Measurements from ENCODE around the gene PNISR. TPM values are rescaled to one million over a fixed set of nuclear protein-coding genes. Genes with fewer than 3 reads are reported as not detected.

Gene PNISR
- total RNA-seq, 1 donor from 2014 or later = 104 TPM

Other genes starting within 250 kb of the PNISR start
- 7.3 TPM for gene FAXC, start 75.6 kb downstream of the PNISR start, total RNA-seq
- 4.3 TPM for gene COQ3, start 31.1 kb downstream of the PNISR start, total RNA-seq
- gene USP45, start 90.1 kb upstream of the PNISR start, total RNA-seq = 19.6 TPM
- 78.5 TPM for gene CCNC, start 143.4 kb upstream of the PNISR start, total RNA-seq
- not detected for gene PRDM13, start 181.5 kb upstream of the PNISR start, total RNA-seq